SK-N-SH (cell line): ENCODE measurements around the gene SAXO2.
"Not testable (repeated sequence)": the region's sequence is repeated elsewhere in the genome, so short reads cannot be mapped to it uniquely, and the experiment has no call there.

Experiments used
- CTCF ChIP-seq: fragments of 200-600 bp; sonication (generic); IDR thresholded peaks from 2 replicates; pipeline ENCODE4 v1.6.1; 2017; ENCODE audit warnings: antibody characterized with exemption, mild to moderate bottlenecking, moderate library complexity
- FOXM1 ChIP-seq: IDR thresholded peaks from 2 replicates; pipeline ENCODE4 v1.4.0; 2012; ENCODE audit warnings: low read depth, mild to moderate bottlenecking
- YY1 ChIP-seq: IDR thresholded peaks from 2 replicates; pipeline ENCODE4 v1.4.0; 2012; ENCODE audit warnings: low read depth, mild to moderate bottlenecking

DNA sequence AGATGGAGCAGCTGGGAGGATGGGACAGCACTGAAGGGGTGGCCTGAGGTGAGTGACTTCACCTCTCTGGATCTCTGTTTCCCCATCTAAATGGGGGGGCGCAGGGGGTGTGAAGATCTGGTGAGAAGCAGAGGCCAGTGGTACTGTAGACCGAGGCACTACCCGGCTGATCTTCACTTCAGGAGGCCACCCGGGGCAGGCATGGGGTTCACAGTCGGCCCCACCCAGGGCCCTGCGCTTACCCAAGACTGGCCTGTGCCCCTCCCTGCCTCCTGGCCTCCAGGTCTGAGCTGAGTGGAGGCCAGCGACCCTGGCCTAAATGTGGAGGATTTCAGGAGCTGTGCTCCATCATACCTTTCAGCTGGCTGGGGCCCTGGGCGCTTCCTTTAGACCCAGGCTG lies 55.7 kb downstream of the SAXO2 start:
- TF ChIP-seq CTCF, FOXM1, YY1: not testable (repeated sequence)
